Measurements from ENCODE around the gene TTC28.

The TTC28 gene

GRCh38 chr22:28594076-28594796 is 85.4 kb downstream of the TTC28 start:
- no peaks in the 10 kb centered on the region for H3K9me3 ChIP-seq (ENCODE audit: insufficient read depth, low read depth, low read length)
- H3K79me2 ChIP-seq (ENCODE audit: insufficient read depth, low read length): no peaks in the 10 kb centered on the region
- peaks cover 23% of the 10 kb centered on the region for H3K4me1 ChIP-seq (ENCODE audit: insufficient read depth, low read length, poor library complexity, severe bottlenecking)
- peak overlapping the region; percentile 39 for H3K9ac ChIP-seq (ENCODE audit: low read depth, low read length, poor library complexity, severe bottlenecking)
- no peaks in the 10 kb centered on the region for H3K27me3 ChIP-seq (ENCODE audit: insufficient read depth, low read length, poor library complexity, severe bottlenecking)
- H4K20me1 ChIP-seq (ENCODE audit: insufficient read depth, low read length, poor library complexity, severe bottlenecking): no peaks in the 10 kb centered on the region
- H2AFZ ChIP-seq (ENCODE audit: low read length): no peak overlapping the region
- peak overlapping the region; percentile 51 for H3K4me3 ChIP-seq (ENCODE audit: low read length, poor library complexity, severe bottlenecking)
- no peaks in the 10 kb centered on the region for H3K9me2 ChIP-seq (replicated peaks; ENCODE audit: low read depth, low read length)
- H3F3A ChIP-seq (ENCODE audit: low read depth): no peaks in the 10 kb centered on the region
- TF ChIP-seq CTCF (conservative IDR thresholded peaks at IDR 0.05; ENCODE audit: low read length) (no peak), EZH2phosphoT487 (IDR thresholded peaks at IDR 0.05; ENCODE audit: borderline replicate concordance) (no peak)
- H3K4me2 ChIP-seq (ENCODE audit: low read depth, low read length, poor library complexity, severe bottlenecking): peak overlapping the region; percentile 68
- H3K36me3 ChIP-seq (ENCODE audit: insufficient read depth, low read length): no peaks in the 10 kb centered on the region

GRCh38 chr22:28593299-28593698 is 86.3 kb downstream of the TTC28 start:
- Histone ChIP-seq H3K36me3 (ENCODE audit: insufficient read depth, low read length) (no peaks in the 10 kb centered on the region), H3K4me1 (ENCODE audit: insufficient read depth, low read length, poor library complexity, severe bottlenecking) (peaks cover 31% of the 10 kb centered on the region), H4K20me1 (ENCODE audit: insufficient read depth, low read length, poor library complexity, severe bottlenecking) (no peaks in the 10 kb centered on the region), H3K27me3 (ENCODE audit: insufficient read depth, low read length, poor library complexity, severe bottlenecking) (no peaks in the 10 kb centered on the region), H2AFZ (ENCODE audit: low read length) (no peak overlapping the region), H3K4me2 (ENCODE audit: low read depth, low read length, poor library complexity, severe bottlenecking) (no peak overlapping the region), H3K79me2 (ENCODE audit: insufficient read depth, low read length) (no peaks in the 10 kb centered on the region), H3K9me2 (replicated peaks; ENCODE audit: low read depth, low read length) (no peaks in the 10 kb centered on the region), H3F3A (ENCODE audit: low read depth) (no peaks in the 10 kb centered on the region), H3K4me3 (ENCODE audit: low read length, poor library complexity, severe bottlenecking) (no peak overlapping the region), H3K9me3 (ENCODE audit: insufficient read depth, low read depth, low read length) (no peaks in the 10 kb centered on the region), H3K9ac (ENCODE audit: low read depth, low read length, poor library complexity, severe bottlenecking) (no peak overlapping the region)
- TF ChIP-seq EZH2phosphoT487 (IDR thresholded peaks at IDR 0.05; ENCODE audit: borderline replicate concordance) (no peak), CTCF (conservative IDR thresholded peaks at IDR 0.05; ENCODE audit: low read length) (no peak)

- H3K4me1 ChIP-seq (ENCODE audit: insufficient read depth, low read length, poor library complexity, severe bottlenecking): peaks cover 17% of the 10 kb centered on the region
- H4K20me1 ChIP-seq (ENCODE audit: insufficient read depth, low read length, poor library complexity, severe bottlenecking): no peaks in the 10 kb centered on the region
- no peaks in the 10 kb centered on the region for H3K79me2 ChIP-seq (ENCODE audit: insufficient read depth, low read length)
- no peaks in the 10 kb centered on the region for H3K9me3 ChIP-seq (ENCODE audit: insufficient read depth, low read depth, low read length)
- no peak overlapping the region for H3K9ac ChIP-seq (ENCODE audit: low read depth, low read length, poor library complexity, severe bottlenecking)
- H3F3A ChIP-seq (ENCODE audit: low read depth): no peaks in the 10 kb centered on the region
- H2AFZ ChIP-seq (ENCODE audit: low read length): no peak overlapping the region
- no peak overlapping the region for H3K4me2 ChIP-seq (ENCODE audit: low read depth, low read length, poor library complexity, severe bottlenecking)
- TF ChIP-seq CTCF (conservative IDR thresholded peaks at IDR 0.05; ENCODE audit: low read length): no peak
- TF ChIP-seq EZH2phosphoT487 (IDR thresholded peaks at IDR 0.05; ENCODE audit: borderline replicate concordance): no peak
- no peaks in the 10 kb centered on the region for H3K27me3 ChIP-seq (ENCODE audit: insufficient read depth, low read length, poor library complexity, severe bottlenecking)
- no peaks in the 10 kb centered on the region for H3K9me2 ChIP-seq (replicated peaks; ENCODE audit: low read depth, low read length)
- no peaks in the 10 kb centered on the region for H3K36me3 ChIP-seq (ENCODE audit: insufficient read depth, low read length)
- H3K4me3 ChIP-seq (ENCODE audit: low read length, poor library complexity, severe bottlenecking): no peak overlapping the region
Measured at GRCh38 chr22:28589102-28589750, 90.4 kb downstream of the TTC28 start.

Measured in Loucy (cell line).